ENCODE measurements around the gene TSHZ1.

DNA sequence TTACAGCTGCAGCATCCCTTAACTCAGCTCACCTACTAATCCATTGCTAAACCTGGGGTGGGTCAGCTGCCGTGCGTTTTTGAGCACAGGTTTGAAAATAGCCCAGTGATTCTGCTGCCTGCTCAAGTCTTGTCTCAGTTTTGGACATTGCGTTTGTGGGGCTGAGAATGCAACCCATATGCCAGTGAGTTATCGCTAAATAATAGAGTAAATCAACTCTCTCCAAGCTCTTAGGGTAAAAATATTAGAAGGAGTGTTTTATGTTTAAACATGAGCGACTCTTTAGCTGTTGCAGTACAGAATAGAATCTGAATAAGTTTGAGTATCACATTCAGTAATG is 2.1 kb downstream of the TSHZ1 start:
- TF ChIP-seq, protein P1, sequence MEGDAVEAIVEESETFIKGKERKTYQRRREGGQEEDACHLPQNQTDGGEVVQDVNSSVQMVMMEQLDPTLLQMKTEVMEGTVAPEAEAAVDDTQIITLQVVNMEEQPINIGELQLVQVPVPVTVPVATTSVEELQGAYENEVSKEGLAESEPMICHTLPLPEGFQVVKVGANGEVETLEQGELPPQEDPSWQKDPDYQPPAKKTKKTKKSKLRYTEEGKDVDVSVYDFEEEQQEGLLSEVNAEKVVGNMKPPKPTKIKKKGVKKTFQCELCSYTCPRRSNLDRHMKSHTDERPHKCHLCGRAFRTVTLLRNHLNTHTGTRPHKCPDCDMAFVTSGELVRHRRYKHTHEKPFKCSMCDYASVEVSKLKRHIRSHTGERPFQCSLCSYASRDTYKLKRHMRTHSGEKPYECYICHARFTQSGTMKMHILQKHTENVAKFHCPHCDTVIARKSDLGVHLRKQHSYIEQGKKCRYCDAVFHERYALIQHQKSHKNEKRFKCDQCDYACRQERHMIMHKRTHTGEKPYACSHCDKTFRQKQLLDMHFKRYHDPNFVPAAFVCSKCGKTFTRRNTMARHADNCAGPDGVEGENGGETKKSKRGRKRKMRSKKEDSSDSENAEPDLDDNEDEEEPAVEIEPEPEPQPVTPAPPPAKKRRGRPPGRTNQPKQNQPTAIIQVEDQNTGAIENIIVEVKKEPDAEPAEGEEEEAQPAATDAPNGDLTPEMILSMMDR (IDR thresholded peaks at IDR 0.05; ENCODE audit: insufficient read depth, low read length, poor library complexity, severe bottlenecking): no peak
- TF ChIP-seq EZH2phosphoT487 (conservative IDR thresholded peaks at IDR 0.05; ENCODE audit: low read length): no peak

All from SU-DHL-6 (cell line).